Progenitor cell of endocrine pancreas (in vitro differentiated cells): Measurements from ENCODE around the gene PPP1R9B. TPM values are rescaled to one million over a fixed set of nuclear protein-coding genes. Genes with fewer than 3 reads are reported as not detected.

Experiments used
- DNase-seq: peaks from one replicate; pipeline ENCODE4 v3.0.0; 2021; ENCODE audit warnings: low spot score; ENCODE audit not compliant: unreplicated experiment
- H3K27ac Mint-ChIP-seq: 2 replicates; pipeline ENCODE4 v1.8.0; 2021; ENCODE audit warnings: mild to moderate bottlenecking, moderate library complexity, mixed read lengths
- H3K27me3 Mint-ChIP-seq: 2 replicates; pipeline ENCODE4 v1.8.0; 2021; ENCODE audit warnings: mixed read lengths
- H3K36me3 Mint-ChIP-seq: 2 replicates; pipeline ENCODE4 v1.8.0; 2022; ENCODE audit warnings: mixed read lengths; ENCODE audit not compliant: insufficient read depth
- H3K4me1 Mint-ChIP-seq: 2 replicates; pipeline ENCODE4 v1.8.0; 2021; ENCODE audit warnings: low read depth, mixed read lengths
- H3K4me3 Mint-ChIP-seq: 2 replicates; pipeline ENCODE4 v1.8.0; 2021; ENCODE audit warnings: low read depth, mild to moderate bottlenecking, moderate library complexity, mixed read lengths
- H3K9me3 Mint-ChIP-seq: 2 replicates; pipeline ENCODE4 v1.8.0; 2021; ENCODE audit warnings: low read depth, mixed read lengths
- total RNA-seq: library from RNA; stranded (reverse); gene quantifications from 2 replicates; pipeline ENCODE4 v1.2.1, GENCODE V29; 2021
- TF ChIP-seq, protein P1 (sequence below): fragments of 200-600 bp; sonication (generic); IDR thresholded peaks from one replicate; pipeline ENCODE4 v1.5.0; 2021; ENCODE audit warnings: antibody characterized with exemption, mild to moderate bottlenecking; ENCODE audit not compliant: unreplicated experiment

Gene PPP1R9B
- total RNA-seq, 1 donor from 2014 or later, result 35.7 TPM

- no peak overlapping the region for H3K4me3 Mint-ChIP-seq
- H3K36me3 Mint-ChIP-seq, result peaks cover 3% of the 10 kb centered on the region
- peaks cover 30% of the 10 kb centered on the region for H3K27me3 Mint-ChIP-seq
- H3K4me1 Mint-ChIP-seq, result peaks cover 4% of the 10 kb centered on the region
- DNase-seq, result no peak
- TF ChIP-seq, protein P1, sequence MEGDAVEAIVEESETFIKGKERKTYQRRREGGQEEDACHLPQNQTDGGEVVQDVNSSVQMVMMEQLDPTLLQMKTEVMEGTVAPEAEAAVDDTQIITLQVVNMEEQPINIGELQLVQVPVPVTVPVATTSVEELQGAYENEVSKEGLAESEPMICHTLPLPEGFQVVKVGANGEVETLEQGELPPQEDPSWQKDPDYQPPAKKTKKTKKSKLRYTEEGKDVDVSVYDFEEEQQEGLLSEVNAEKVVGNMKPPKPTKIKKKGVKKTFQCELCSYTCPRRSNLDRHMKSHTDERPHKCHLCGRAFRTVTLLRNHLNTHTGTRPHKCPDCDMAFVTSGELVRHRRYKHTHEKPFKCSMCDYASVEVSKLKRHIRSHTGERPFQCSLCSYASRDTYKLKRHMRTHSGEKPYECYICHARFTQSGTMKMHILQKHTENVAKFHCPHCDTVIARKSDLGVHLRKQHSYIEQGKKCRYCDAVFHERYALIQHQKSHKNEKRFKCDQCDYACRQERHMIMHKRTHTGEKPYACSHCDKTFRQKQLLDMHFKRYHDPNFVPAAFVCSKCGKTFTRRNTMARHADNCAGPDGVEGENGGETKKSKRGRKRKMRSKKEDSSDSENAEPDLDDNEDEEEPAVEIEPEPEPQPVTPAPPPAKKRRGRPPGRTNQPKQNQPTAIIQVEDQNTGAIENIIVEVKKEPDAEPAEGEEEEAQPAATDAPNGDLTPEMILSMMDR, result no peak
- H3K9me3 Mint-ChIP-seq, result no peaks in the 10 kb centered on the region
- no peak overlapping the region for H3K27ac Mint-ChIP-seq
Observed at GRCh38 chr17:50183421-50183994, 33.0 kb upstream of the PPP1R9B start.

- peaks cover 9% of the 10 kb centered on the region for H3K4me1 Mint-ChIP-seq
- no peak overlapping the region for H3K27ac Mint-ChIP-seq
- no peak for DNase-seq
Observed at GRCh38 chr17:50182783-50183420, 32.4 kb upstream of the PPP1R9B start.

GRCh38 chr17:50181591-50182560 is 31.4 kb upstream of the PPP1R9B start:
- H3K9me3 Mint-ChIP-seq, result no peaks in the 10 kb centered on the region
- no peak overlapping the region for H3K4me3 Mint-ChIP-seq
- H3K27me3 Mint-ChIP-seq, result peaks cover 30% of the 10 kb centered on the region
- no peak overlapping the region for H3K27ac Mint-ChIP-seq
- DNase-seq, result no peak
- H3K36me3 Mint-ChIP-seq, result peaks cover 3% of the 10 kb centered on the region
- peaks cover 11% of the 10 kb centered on the region for H3K4me1 Mint-ChIP-seq
- TF ChIP-seq, protein P1, result no peak

More at GRCh38 chr17:50182783-50183420, 32.4 kb upstream of the PPP1R9B start:
- H3K9me3 Mint-ChIP-seq, result no peaks in the 10 kb centered on the region
- TF ChIP-seq, protein P1, result no peak
- H3K27me3 Mint-ChIP-seq, result peaks cover 30% of the 10 kb centered on the region
- H3K36me3 Mint-ChIP-seq, result peaks cover 3% of the 10 kb centered on the region
- no peak overlapping the region for H3K4me3 Mint-ChIP-seq

GRCh38 chr17:50181144-50181543 is 30.7 kb upstream of the PPP1R9B start:
- no peak overlapping the region for H3K27ac Mint-ChIP-seq
- H3K36me3 Mint-ChIP-seq, result peaks cover 3% of the 10 kb centered on the region
- H3K9me3 Mint-ChIP-seq, result no peaks in the 10 kb centered on the region
- H3K27me3 Mint-ChIP-seq, result peaks cover 30% of the 10 kb centered on the region
- no peak for DNase-seq
- peaks cover 11% of the 10 kb centered on the region for H3K4me1 Mint-ChIP-seq
- TF ChIP-seq, protein P1, result no peak
- no peak overlapping the region for H3K4me3 Mint-ChIP-seq

- TF ChIP-seq, protein P1, result no peak
- peak overlapping the region; percentile 41 for H3K27ac Mint-ChIP-seq
- peaks cover 1% of the 10 kb centered on the region for H3K36me3 Mint-ChIP-seq
- H3K4me3 Mint-ChIP-seq, result no peak overlapping the region
- H3K27me3 Mint-ChIP-seq, result peaks cover 30% of the 10 kb centered on the region
- DNase-seq, result no peak
- peaks cover 16% of the 10 kb centered on the region for H3K4me1 Mint-ChIP-seq
- no peaks in the 10 kb centered on the region for H3K9me3 Mint-ChIP-seq
Observed at GRCh38 chr17:50180620-50181019, 30.1 kb upstream of the PPP1R9B start.
